ENCODE results near the gene ZNF750.

DNA sequence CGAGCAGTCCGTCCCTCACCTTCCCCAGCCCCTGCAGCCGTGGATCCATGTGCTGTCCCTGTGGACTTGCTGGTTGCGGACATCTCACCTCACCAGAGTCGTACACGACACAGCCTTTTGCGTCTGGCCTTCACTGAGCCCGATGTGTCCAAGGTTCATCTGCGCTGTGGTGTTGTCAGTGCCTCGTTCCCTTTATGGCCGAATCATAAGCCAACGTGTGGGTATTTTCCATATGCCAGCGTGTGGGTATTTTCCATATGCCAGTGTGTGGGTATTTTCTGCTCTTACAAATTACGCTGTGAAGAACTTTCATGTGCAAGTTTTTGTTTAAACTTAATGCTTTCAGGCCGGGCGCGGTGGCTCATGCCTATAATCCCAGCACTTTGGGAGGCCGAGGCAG is 56.3 kb downstream of the ZNF750 start:
- TF ChIP-seq CTCF (IDR thresholded peaks at IDR 0.05; ENCODE audit: low read length): no peak
- no peak for TF ChIP-seq EZH2 (IDR thresholded peaks at IDR 0.05; ENCODE audit: borderline replicate concordance, low read length)

All from OCI-LY1 (cell line).